ENCODE data around the gene S100A2.

GRCh38 chr1:153537376-153537730 is 28.3 kb downstream of the S100A2 start:
- TF ChIP-seq, protein P1, sequence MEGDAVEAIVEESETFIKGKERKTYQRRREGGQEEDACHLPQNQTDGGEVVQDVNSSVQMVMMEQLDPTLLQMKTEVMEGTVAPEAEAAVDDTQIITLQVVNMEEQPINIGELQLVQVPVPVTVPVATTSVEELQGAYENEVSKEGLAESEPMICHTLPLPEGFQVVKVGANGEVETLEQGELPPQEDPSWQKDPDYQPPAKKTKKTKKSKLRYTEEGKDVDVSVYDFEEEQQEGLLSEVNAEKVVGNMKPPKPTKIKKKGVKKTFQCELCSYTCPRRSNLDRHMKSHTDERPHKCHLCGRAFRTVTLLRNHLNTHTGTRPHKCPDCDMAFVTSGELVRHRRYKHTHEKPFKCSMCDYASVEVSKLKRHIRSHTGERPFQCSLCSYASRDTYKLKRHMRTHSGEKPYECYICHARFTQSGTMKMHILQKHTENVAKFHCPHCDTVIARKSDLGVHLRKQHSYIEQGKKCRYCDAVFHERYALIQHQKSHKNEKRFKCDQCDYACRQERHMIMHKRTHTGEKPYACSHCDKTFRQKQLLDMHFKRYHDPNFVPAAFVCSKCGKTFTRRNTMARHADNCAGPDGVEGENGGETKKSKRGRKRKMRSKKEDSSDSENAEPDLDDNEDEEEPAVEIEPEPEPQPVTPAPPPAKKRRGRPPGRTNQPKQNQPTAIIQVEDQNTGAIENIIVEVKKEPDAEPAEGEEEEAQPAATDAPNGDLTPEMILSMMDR (IDR thresholded peaks at IDR 0.05; ENCODE audit: low read depth, low read length), result no peak
- no peak for TF ChIP-seq EZH2phosphoT487 (IDR thresholded peaks at IDR 0.05; ENCODE audit: low read depth)

All from OCI-LY3 (cell line).